H1 (cell line): ENCODE data around the gene HEXIM2. TPM values are rescaled to one million over a fixed set of nuclear protein-coding genes. Genes with fewer than 3 reads are reported as not detected.

Experiments used
- CTCF ChIA-PET: fragments of 300-600 bp; sonication (Branson Sonifier 250); formaldehyde crosslinking; loops from one replicate; lab custom pipeline; 2021; ENCODE audit not compliant: partially characterized antibody; lab: Charles Lee
- POLR2A ChIA-PET: fragments of 300-600 bp; sonication (Branson Sonifier 250); formaldehyde crosslinking; loops from one replicate; lab custom pipeline; 2021; ENCODE audit warnings: inconsistent platforms; ENCODE audit not compliant: partially characterized antibody; lab: Charles Lee
- DNase-seq, 2 experiments: peaks; one replicate each; pipeline versions ENCODE4 v3.0.0 to v3.0.0-alpha.2; 2010 to 2022; ENCODE audit warnings: low spot score in 2 of 2, low read depth in 1 of 2, mixed read lengths in 1 of 2
- FAIRE-seq: peaks from 2 replicates; lab custom pipeline; 2011; peaks lifted over from hg19 to GRCh38; lab: Jason Lieb, UNC
- H2AFZ ChIP-seq: 2 replicates; pipeline ENCODE4 v1.8.1; 2012; ENCODE audit warnings: low read length, inconsistent platforms
- H2AK5ac ChIP-seq: 2 replicates; pipeline ENCODE4 v1.6.1; 2013; ENCODE audit warnings: low read depth, low read length
- H2BK120ac ChIP-seq: replicated peaks from 2 replicates; pipeline ENCODE3; 2013; ENCODE audit warnings: low read depth, low read length, inconsistent platforms
- H2BK12ac ChIP-seq: 2 replicates; pipeline ENCODE4 v1.6.1; 2013; ENCODE audit warnings: low read depth, low read length
- H2BK15ac ChIP-seq: 2 replicates; pipeline ENCODE4 v1.6.1; 2013; ENCODE audit warnings: low read length
- H2BK20ac ChIP-seq: 2 replicates; pipeline ENCODE4 v1.6.1; 2013; ENCODE audit warnings: low read length
- H2BK5ac ChIP-seq: 2 replicates; pipeline ENCODE4 v1.6.1; 2013; ENCODE audit warnings: low read depth, low read length
- H3K14ac ChIP-seq: 2 replicates; pipeline ENCODE4 v1.6.1; 2013; ENCODE audit warnings: inconsistent platforms; ENCODE audit not compliant: insufficient read length
- H3K18ac ChIP-seq: 2 replicates; pipeline ENCODE4 v1.6.1; 2013; ENCODE audit warnings: low read length; ENCODE audit errors: extremely low read depth
- H3K23ac ChIP-seq: 2 replicates; pipeline ENCODE4 v1.6.1; 2013; ENCODE audit warnings: inconsistent platforms; ENCODE audit not compliant: insufficient read length
- H3K23me2 ChIP-seq: 2 replicates; pipeline ENCODE4 v1.6.1; 2013; ENCODE audit warnings: low read depth, low read length
- H3K27ac ChIP-seq: 2 replicates; pipeline ENCODE4 v1.6.1; 2011; ENCODE audit warnings: low read depth, low read length, inconsistent platforms
- H3K27me3 ChIP-seq, 4 experiments: replicated peaks in 1 of 4; 1 replicate in 1 of 4; 2 replicates in 3 of 4; pipeline versions ENCODE4 v1.6.1 to v1.8.1; 2011 to 2013; ENCODE audit warnings: low read length in 3 of 4, mild to moderate bottlenecking in 3 of 4, inconsistent platforms in 2 of 4, mixed read lengths in 2 of 4, moderate library complexity in 1 of 4; ENCODE audit not compliant: control insufficient read depth in 3 of 4, insufficient read depth in 3 of 4; ENCODE audit errors: extremely low read depth in 1 of 4
- H3K36me3 ChIP-seq, 4 experiments: 2 replicates each; pipeline versions ENCODE4 v1.6.1 to v1.8.1; 2011 to 2013; ENCODE audit warnings: mild to moderate bottlenecking in 4 of 4, low read length in 3 of 4, moderate library complexity in 2 of 4, control low read depth in 1 of 4, inconsistent platforms in 1 of 4; ENCODE audit not compliant: insufficient read depth in 4 of 4, control insufficient read depth in 2 of 4
- H3K4ac ChIP-seq: replicated peaks from 2 replicates; pipeline ENCODE3; 2013; ENCODE audit warnings: low read length, low read depth, mixed read lengths, inconsistent platforms; ENCODE audit not compliant: insufficient read length
- H3K4me1 ChIP-seq, 4 experiments: replicated peaks in 1 of 4; 1 replicate in 1 of 4; 2 replicates in 3 of 4; pipeline versions ENCODE4 v1.6.1 to v1.8.1; 2011 to 2013; ENCODE audit warnings: low read length in 3 of 4, inconsistent platforms in 2 of 4, mixed read lengths in 1 of 4; ENCODE audit not compliant: insufficient read depth in 4 of 4, control insufficient read depth in 3 of 4
- H3K4me2 ChIP-seq, 2 experiments: 2 replicates each; pipeline versions ENCODE4 v1.6.1 to v1.8.1; 2011 to 2013; ENCODE audit warnings: low read depth in 2 of 2, low read length in 2 of 2, control low read depth in 1 of 2, inconsistent platforms in 1 of 2, mild to moderate bottlenecking in 1 of 2; ENCODE audit not compliant: insufficient read depth in 1 of 2
- H3K4me3 ChIP-seq, 4 experiments: fragments of 200-600, 300-600 bp in 1 of 4; sonication (generic), shearing (Covaris generic), sonication (Bioruptor Twin) in 1 of 4; 2 replicates each; pipeline versions ENCODE4 v1.5.1 to v1.8.1; 2011 to 2016; ENCODE audit warnings: low read length in 4 of 4, low read depth in 3 of 4, control low read depth in 2 of 4, inconsistent platforms in 2 of 4, mild to moderate bottlenecking in 2 of 4, mixed read lengths in 1 of 4, moderate library complexity in 1 of 4; ENCODE audit not compliant: insufficient read depth in 2 of 4; ENCODE audit errors: extremely low read depth in 1 of 4
- H3K56ac ChIP-seq: replicated peaks from 2 replicates; pipeline ENCODE3; 2013; ENCODE audit warnings: low read depth, mild to moderate bottlenecking, mixed read lengths, low read length, inconsistent platforms; ENCODE audit not compliant: insufficient read length
- H3K79me1 ChIP-seq: 2 replicates; pipeline ENCODE4 v1.6.1; 2013; ENCODE audit warnings: low read depth, low read length, control low read depth
- H3K79me2 ChIP-seq, 2 experiments: 2 replicates each; pipeline versions ENCODE4 v1.6.1 to v1.8.1; 2012 to 2013; ENCODE audit warnings: low read length in 2 of 2, mild to moderate bottlenecking in 2 of 2, inconsistent platforms in 1 of 2; ENCODE audit not compliant: insufficient read depth in 2 of 2, control insufficient read depth in 1 of 2
- H3K9ac ChIP-seq, 4 experiments: replicated peaks in 1 of 4; 1 replicate in 1 of 4; 2 replicates in 3 of 4; pipeline versions ENCODE4 v1.6.1 to v1.8.1; 2011 to 2013; ENCODE audit warnings: low read depth in 3 of 4, low read length in 3 of 4, control low read depth in 2 of 4, mild to moderate bottlenecking in 2 of 4, moderate library complexity in 2 of 4, inconsistent platforms in 1 of 4; ENCODE audit errors: extremely low read depth in 1 of 4
- H3K9me3 ChIP-seq, 2 experiments: 2 replicates each; pipeline versions ENCODE4 v1.6.1 to v1.8.1; 2012 to 2013; ENCODE audit warnings: mild to moderate bottlenecking in 2 of 2, moderate library complexity in 2 of 2, control low read depth in 1 of 2, inconsistent platforms in 1 of 2, low read depth in 1 of 2, low read length in 1 of 2, mixed read lengths in 1 of 2; ENCODE audit not compliant: insufficient read depth in 2 of 2
- H4K20me1 ChIP-seq, 2 experiments: replicated peaks in 1 of 2; 2 replicates each; pipeline versions ENCODE3 to v1.8.1; 2011 to 2013; ENCODE audit warnings: inconsistent platforms in 2 of 2, low read length in 2 of 2, mild to moderate bottlenecking in 1 of 2; ENCODE audit not compliant: insufficient read depth in 2 of 2, control insufficient read depth in 1 of 2
- H4K5ac ChIP-seq: 2 replicates; pipeline ENCODE4 v1.6.1; 2013; ENCODE audit warnings: low read length, low read depth, mixed read lengths, inconsistent platforms; ENCODE audit not compliant: insufficient read length
- H4K8ac ChIP-seq: 2 replicates; pipeline ENCODE4 v1.8.0; 2013; ENCODE audit warnings: mild to moderate bottlenecking, moderate library complexity, low read length, inconsistent platforms; ENCODE audit not compliant: insufficient read depth; ENCODE audit errors: extremely low read depth
- H4K91ac ChIP-seq: replicated peaks from 2 replicates; pipeline ENCODE3; 2013; ENCODE audit warnings: low read length, mixed read lengths, inconsistent platforms; ENCODE audit not compliant: insufficient read length
- BACH1 ChIP-seq: IDR thresholded peaks from 2 replicates; pipeline ENCODE4 v1.6.1; 2012; ENCODE audit warnings: low read length, improper control_type of control experiment
- BRCA1 ChIP-seq: IDR thresholded peaks from 2 replicates; pipeline ENCODE4 v1.6.1; 2012; ENCODE audit warnings: low read depth, low read length, improper control_type of control experiment
- CEBPB ChIP-seq: IDR thresholded peaks from 2 replicates; pipeline ENCODE4 v1.6.1; 2012; ENCODE audit warnings: low read depth, low read length
- CTCF ChIP-seq, 3 experiments: IDR thresholded peaks; 1 replicate in 2 of 3; 2 replicates in 1 of 3; pipeline versions ENCODE4 v1.5.1 to v1.6.1; 2011; ENCODE audit warnings: low read length in 3 of 3, mild to moderate bottlenecking in 3 of 3, inconsistent platforms in 2 of 3, low read depth in 1 of 3, moderate library complexity in 1 of 3; ENCODE audit not compliant: insufficient read depth in 1 of 3; ENCODE audit errors: control extremely low read depth in 1 of 3
- JUN ChIP-seq: IDR thresholded peaks from 2 replicates; pipeline ENCODE4 v1.6.1; 2011; ENCODE audit warnings: low read depth, mild to moderate bottlenecking, improper control_type of control experiment, low read length
- KDM5A ChIP-seq: fragments of 200-600 bp; IDR thresholded peaks from 2 replicates; pipeline ENCODE4 v1.7.1; 2012; ENCODE audit warnings: mild to moderate bottlenecking, low read length, inconsistent platforms, mixed read lengths
- SIX5 ChIP-seq: IDR thresholded peaks from 2 replicates; pipeline ENCODE4 v1.6.1; 2011; ENCODE audit warnings: mild to moderate bottlenecking, low read depth, low read length
- SP4 ChIP-seq: IDR thresholded peaks from 2 replicates; pipeline ENCODE4 v1.6.1; 2012; ENCODE audit warnings: low read length, inconsistent platforms
- SUZ12 ChIP-seq: fragments of 200-600 bp; sonication (generic); IDR thresholded peaks from 2 replicates; pipeline ENCODE4 v1.6.1; 2012; ENCODE audit warnings: mild to moderate bottlenecking, inconsistent platforms, low read length, moderate library complexity, mixed read lengths
- WGBS, 2 experiments: shearing (Covaris generic) in 1 of 2; methylation state at CpG; one replicate each; pipeline versions ENCODE4 v1.1.6 to v1.1.7; 2013 to 2015; ENCODE audit warnings: low lambda C conversion rate in 2 of 2, mixed read lengths in 2 of 2, inconsistent platforms in 1 of 2, low coverage in 1 of 2, missing lambda C conversion rate in 1 of 2; ENCODE audit not compliant: insufficient replicate concordance in 2 of 2, insufficient coverage in 1 of 2, insufficient read length in 1 of 2; ENCODE audit errors: extremely low coverage in 1 of 2, missing lambda C conversion rate in 1 of 2; 5-methylcytosine and 5-hydroxymethylcytosine counted together
- polyA plus RNA-seq, 7 experiments: library from polyadenylated mRNA; depleted of rRNA in 3 of 7; stranded (reverse) in 5 of 7; unstranded in 2 of 7; fragments of >200 nt in 5 of 7; fragments of 200-250 nt in 2 of 7; gene quantifications; 1 replicate in 5 of 7; 2 replicates in 1 of 7; 4 replicates in 1 of 7; pipeline versions ENCODE4 v1.2.1 to v1.2.3, GENCODE V29; 2011 to 2013; ENCODE audit warnings: missing spikeins in 2 of 7, mixed read lengths in 2 of 7
- total RNA-seq: library from RNA; stranded (reverse); fragmentation: NEBNext Ultra II Directional; extraction: Animal tissue kit (Norgen Biotek cat#: 25700); gene quantifications from 2 replicates; pipeline ENCODE4 v1.2.1, GENCODE V29; 2021
- TF ChIP-seq, protein P1 (sequence below): IDR thresholded peaks from 2 replicates; pipeline ENCODE4 v1.6.1; 2012; ENCODE audit warnings: inconsistent platforms

Gene HEXIM2
- total and polyA plus RNA-seq, 2 of the 8 experiments (the other 6 are each of a cell fraction or from before 2014, with no cell fraction given) = 7.5 to 13.2 TPM

DNA sequence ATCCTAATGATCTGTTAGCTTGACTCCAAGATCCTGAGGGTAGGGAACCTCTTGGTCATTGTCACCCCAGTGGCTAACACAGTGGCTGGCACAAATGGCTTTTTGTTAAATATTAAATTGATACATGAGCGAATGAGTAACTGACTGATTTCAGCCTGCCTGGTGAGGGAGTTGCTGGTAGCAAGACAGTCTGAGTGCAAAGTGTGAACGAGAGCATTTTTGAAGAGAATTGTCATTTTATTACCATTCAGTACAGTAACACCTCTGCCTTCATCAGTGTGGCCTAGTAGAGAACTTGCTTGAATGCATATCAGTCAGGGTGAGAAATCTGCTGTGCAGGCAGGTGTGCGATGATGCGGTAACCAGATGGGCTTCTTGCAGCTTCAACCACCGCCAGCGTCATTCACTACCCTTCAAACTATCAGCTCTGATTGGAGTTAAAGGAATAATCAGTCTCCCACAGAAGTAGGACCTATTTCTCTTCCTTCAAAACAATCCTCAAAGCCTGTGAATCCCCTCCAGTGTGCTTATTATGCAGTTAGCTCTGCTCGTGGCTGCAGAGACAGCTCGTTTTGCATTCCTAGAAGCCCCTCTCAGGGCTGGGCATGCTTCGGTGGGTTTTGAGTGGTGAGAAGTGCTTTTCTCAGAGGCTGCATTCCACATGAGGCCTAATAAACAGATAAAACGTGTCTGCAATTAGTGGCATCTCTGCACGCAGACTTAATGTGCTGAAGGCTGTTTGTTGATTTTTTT is 29.0 kb downstream of the HEXIM2 start:
- H3K79me1 ChIP-seq = no peaks in the 10 kb centered on the region
- no peaks in the 10 kb centered on the region for H4K20me1 ChIP-seq
- no peak overlapping the region for H2BK120ac ChIP-seq
- no peaks in the 10 kb centered on the region for H3K79me2 ChIP-seq
- H4K91ac ChIP-seq = no peak overlapping the region
- no peak overlapping the region for H3K4me2 ChIP-seq
- H3K27ac ChIP-seq = no peak overlapping the region
- H4K5ac ChIP-seq = no peak overlapping the region
- no peaks in the 10 kb centered on the region for H3K27me3 ChIP-seq
- no peaks in the 10 kb centered on the region for H3K23me2 ChIP-seq
- no peaks in the 10 kb centered on the region for H3K9me3 ChIP-seq
- H2AFZ ChIP-seq = no peak overlapping the region
- H4K8ac ChIP-seq = no peak overlapping the region
- H3K14ac ChIP-seq = no peak overlapping the region
- ChIA-PET CTCF (interaction anchor here (0.7 to 3.6 kb wide), 8 partner anchors 28 to 72 kb away, joined by 3 to 22 read pairs (median 5); partner anchors contain the start of genes ACBD4, HEXIM1 and HEXIM2), POLR2A (interaction anchor here (0.8 to 2.2 kb wide), 6 partner anchors 18 to 58 kb away, joined by 3 to 19 read pairs (median 4); partner anchors contain the start of genes HEXIM1 and HEXIM2)
- FAIRE-seq (no peak), DNase-seq (no peak)
- H2BK12ac ChIP-seq = no peak overlapping the region
- H2BK5ac ChIP-seq = no peak overlapping the region
- no peak overlapping the region for H3K4me3 ChIP-seq
- no peaks in the 10 kb centered on the region for H3K36me3 ChIP-seq
- no peak overlapping the region for H3K23ac ChIP-seq
- H3K4ac ChIP-seq = no peak overlapping the region
- 87% methylated on average over 11 of the region's 11 CpGs; no CpG with 5 or more reads in 1 of the 2 experiments for WGBS, 2 experiments
- H3K56ac ChIP-seq = no peak overlapping the region
- no peaks in the 10 kb centered on the region for H3K4me1 ChIP-seq
- no peak overlapping the region for H3K9ac ChIP-seq
- H2BK15ac ChIP-seq = no peak overlapping the region
- no peak overlapping the region for H2AK5ac ChIP-seq
- no peak overlapping the region for H2BK20ac ChIP-seq
- H3K18ac ChIP-seq = no peak overlapping the region
- TF ChIP-seq SUZ12 = no peak
- TF ChIP-seq CEBPB = no peak
- TF ChIP-seq CTCF (IDR thresholded peaks at IDR 0.05; ENCODE audit: control extremely low read depth in 1 of 3, insufficient read depth in 1 of 3, low read depth in 1 of 3, low read length in 3 of 3) = no peak
- no peak for TF ChIP-seq JUN
- no peak for TF ChIP-seq SIX5
- TF ChIP-seq KDM5A = no peak
- TF ChIP-seq, protein P1, sequence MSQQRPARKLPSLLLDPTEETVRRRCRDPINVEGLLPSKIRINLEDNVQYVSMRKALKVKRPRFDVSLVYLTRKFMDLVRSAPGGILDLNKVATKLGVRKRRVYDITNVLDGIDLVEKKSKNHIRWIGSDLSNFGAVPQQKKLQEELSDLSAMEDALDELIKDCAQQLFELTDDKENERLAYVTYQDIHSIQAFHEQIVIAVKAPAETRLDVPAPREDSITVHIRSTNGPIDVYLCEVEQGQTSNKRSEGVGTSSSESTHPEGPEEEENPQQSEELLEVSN = no peak
- no peak for TF ChIP-seq BACH1
- no peak for TF ChIP-seq BRCA1
- no peak for TF ChIP-seq SP4
